HEK293 (cell line): ENCODE results near the gene ARHGAP5.

Experiments
- ZIC2 ChIP-seq: fragments of 450-650 bp; formaldehyde crosslinking; IDR thresholded peaks from 2 replicates; pipeline ENCODE4 v1.5.1; 2016; ENCODE audit warnings: missing biosample characterization, missing genetic modification characterization
- ZNF174 ChIP-seq: fragments of 450-650 bp; formaldehyde crosslinking; IDR thresholded peaks from 2 replicates; pipeline ENCODE4 v1.5.0; 2017; ENCODE audit warnings: missing biosample characterization, mild to moderate bottlenecking, missing genetic modification characterization
- TF ChIP-seq, protein P1 (sequence below): fragments of 450-650 bp; formaldehyde crosslinking; IDR thresholded peaks from 2 replicates; pipeline ENCODE4 v1.5.1; 2016; ENCODE audit warnings: missing biosample characterization, missing genetic modification characterization
- TF ChIP-seq, protein P2 (sequence below): fragments of 450-650 bp; formaldehyde crosslinking; IDR thresholded peaks from 2 replicates; pipeline ENCODE4 v1.5.1; 2016; ENCODE audit warnings: missing biosample characterization, missing genetic modification characterization

DNA sequence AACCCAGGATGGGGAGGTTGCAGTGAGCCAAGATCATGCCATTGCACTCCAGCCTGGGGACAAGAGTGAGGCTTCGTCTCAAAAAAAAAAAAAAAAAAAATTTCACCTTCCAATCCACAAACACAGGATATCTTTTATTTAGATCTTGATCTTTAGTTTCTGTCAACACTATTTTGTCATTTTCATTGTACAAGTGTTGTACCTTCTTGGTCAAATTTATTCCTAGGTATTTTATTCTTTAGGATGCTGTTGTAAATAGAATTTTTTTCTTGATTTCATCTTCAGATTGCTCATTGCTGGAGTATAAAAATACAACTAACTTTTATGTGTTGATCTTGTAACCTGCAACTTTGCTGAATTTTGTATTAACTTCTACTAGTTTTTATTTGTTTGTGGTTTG lies 60.8 kb downstream of the ARHGAP5 start:
- TF ChIP-seq, protein P1, sequence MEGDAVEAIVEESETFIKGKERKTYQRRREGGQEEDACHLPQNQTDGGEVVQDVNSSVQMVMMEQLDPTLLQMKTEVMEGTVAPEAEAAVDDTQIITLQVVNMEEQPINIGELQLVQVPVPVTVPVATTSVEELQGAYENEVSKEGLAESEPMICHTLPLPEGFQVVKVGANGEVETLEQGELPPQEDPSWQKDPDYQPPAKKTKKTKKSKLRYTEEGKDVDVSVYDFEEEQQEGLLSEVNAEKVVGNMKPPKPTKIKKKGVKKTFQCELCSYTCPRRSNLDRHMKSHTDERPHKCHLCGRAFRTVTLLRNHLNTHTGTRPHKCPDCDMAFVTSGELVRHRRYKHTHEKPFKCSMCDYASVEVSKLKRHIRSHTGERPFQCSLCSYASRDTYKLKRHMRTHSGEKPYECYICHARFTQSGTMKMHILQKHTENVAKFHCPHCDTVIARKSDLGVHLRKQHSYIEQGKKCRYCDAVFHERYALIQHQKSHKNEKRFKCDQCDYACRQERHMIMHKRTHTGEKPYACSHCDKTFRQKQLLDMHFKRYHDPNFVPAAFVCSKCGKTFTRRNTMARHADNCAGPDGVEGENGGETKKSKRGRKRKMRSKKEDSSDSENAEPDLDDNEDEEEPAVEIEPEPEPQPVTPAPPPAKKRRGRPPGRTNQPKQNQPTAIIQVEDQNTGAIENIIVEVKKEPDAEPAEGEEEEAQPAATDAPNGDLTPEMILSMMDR (tag by site-specific recombination), result no peak
- TF ChIP-seq, protein P2, sequence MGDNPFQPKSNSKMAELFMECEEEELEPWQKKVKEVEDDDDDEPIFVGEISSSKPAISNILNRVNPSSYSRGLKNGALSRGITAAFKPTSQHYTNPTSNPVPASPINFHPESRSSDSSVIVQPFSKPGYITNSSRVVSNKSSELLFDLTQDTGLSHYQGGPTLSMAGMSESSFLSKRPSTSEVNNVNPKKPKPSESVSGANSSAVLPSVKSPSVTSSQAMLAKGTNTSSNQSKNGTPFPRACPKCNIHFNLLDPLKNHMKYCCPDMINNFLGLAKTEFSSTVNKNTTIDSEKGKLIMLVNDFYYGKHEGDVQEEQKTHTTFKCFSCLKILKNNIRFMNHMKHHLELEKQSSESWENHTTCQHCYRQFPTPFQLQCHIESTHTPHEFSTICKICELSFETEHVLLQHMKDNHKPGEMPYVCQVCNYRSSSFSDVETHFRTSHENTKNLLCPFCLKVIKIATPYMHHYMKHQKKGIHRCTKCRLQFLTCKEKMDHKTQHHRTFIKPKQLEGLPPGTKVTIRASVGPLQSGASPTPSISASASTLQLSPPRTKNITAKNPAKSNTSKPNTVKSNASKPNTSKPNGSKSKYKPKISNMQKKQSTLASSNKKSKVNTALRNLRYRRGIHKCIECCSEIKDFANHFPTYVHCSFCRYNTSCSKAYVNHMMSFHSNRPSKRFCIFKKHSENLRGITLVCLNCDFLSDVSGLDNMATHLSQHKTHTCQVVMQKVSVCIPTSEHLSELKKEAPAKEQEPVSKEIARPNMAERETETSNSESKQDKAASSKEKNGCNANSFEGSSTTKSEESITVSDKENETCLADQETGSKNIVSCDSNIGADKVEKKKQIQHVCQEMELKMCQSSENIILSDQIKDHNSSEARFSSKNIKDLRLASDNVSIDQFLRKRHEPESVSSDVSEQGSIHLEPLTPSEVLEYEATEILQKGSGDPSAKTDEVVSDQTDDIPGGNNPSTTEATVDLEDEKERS, result no peak
- no peak for TF ChIP-seq ZIC2 (tag by site-specific recombination)
- TF ChIP-seq ZNF174 (tag by site-specific recombination), result no peak
